LoVo (cell line): ENCODE measurements around the gene ADD3.
A peak's percentile ranks its signal among the peaks of the same experiment; 100 is the strongest.

Source experiments
- DNase-seq: peaks from one replicate; pipeline ENCODE4 v3.0.0-alpha.2; 2016; ENCODE audit warnings: low spot score

Gene ADD3

GRCh38 chr10:110007701-110008517, at the start of gene ADD3:
Gene ADD3, plus strand, starts transcription at chr10:110007984. Its CDS starts 92,670 bp downstream, at chr10:110100654.
- DNase-seq, result peak; percentile 92

- no peak for DNase-seq
These were observed 49.7 kb upstream of the ADD3 start for GRCh38 chr10:109958059-109958458.

- DNase-seq, result no peak
These were observed 48.3 kb upstream of the ADD3 start for GRCh38 chr10:109959259-109960145.

GRCh38 chr10:109960682-109961081, 47.1 kb upstream of the ADD3 start:
- no peak for DNase-seq

DNA sequence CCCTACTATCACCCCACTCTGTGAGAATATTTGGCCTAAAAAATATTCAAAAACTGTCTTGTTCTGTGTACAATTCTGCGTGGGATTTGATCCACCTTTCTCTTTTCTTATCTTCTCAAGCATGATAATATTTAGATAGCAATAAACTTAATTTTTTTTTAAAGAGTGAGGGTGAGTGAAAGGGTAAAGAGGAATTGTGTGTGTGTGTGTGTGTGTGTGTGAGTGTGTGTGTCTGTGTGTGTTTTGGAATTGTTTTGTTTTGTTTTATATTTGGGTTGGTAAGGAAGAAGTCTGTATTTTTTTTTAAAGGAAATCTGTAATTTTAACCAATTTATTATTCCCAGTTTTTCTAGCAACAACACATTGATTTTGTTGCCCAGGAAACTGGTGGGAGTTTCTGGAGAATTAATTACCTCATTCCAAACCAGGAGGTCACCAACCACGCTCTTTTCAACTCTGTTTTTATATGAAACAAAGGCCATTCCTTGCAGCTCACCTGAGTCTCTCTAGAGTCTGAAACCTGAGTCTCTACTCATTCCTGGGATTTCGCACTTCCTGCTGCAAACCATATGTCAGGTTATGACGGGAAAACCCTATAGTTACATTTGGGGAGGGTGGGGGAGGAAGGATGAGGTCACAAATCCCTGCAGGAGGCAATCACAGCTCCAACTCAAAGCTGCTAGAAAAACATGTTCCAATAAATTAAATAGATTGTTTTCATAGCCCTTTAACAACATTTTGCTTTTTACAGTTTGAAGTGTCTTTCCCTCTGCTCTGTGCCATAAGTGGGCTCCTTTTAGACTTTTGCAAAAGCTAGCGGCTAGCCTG, 46.4 kb upstream of the ADD3 start:
- no peak for DNase-seq

DNA sequence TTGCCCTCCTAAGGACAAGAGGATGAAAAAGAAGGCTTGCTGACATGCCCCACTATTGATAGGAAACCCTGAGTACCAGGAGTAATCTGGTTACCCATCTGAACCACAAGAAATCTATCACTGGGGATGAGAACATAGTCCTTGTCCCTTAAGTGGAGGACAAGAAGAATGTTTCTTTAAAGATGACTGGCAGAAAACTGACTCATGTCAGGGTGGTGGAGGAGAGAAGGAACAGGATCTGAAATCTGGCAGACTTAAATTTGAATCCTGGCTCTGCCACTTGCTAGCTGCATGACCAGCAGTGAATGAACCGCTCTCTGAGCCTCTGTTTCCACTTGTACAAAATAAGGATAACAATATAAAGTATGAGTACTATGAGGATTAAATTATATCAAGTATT, 45.5 kb upstream of the ADD3 start:
- no peak for DNase-seq

GRCh38 chr10:109963439-109963838, 44.3 kb upstream of the ADD3 start:
- DNase-seq, result no peak

DNA sequence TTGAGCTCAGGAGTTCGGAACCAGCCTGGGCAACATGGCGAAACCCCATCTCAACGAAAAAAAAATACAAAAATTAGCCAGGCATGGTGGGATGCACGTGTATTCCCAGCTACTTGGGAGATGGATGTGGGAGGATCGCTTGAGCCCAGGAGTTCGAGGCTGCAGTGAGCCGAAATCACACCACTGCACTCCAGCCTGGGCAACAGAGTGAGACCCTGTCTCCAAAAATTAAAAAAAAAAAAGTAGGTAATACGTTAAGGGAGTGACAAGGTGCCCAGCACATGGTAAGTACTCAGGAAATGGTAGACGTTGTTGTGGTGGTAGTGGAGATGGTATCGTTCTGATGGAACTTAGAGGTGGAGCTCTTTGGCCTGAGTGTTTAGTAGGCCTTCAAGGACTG, 43.5 kb upstream of the ADD3 start:
- DNase-seq, result no peak

DNA sequence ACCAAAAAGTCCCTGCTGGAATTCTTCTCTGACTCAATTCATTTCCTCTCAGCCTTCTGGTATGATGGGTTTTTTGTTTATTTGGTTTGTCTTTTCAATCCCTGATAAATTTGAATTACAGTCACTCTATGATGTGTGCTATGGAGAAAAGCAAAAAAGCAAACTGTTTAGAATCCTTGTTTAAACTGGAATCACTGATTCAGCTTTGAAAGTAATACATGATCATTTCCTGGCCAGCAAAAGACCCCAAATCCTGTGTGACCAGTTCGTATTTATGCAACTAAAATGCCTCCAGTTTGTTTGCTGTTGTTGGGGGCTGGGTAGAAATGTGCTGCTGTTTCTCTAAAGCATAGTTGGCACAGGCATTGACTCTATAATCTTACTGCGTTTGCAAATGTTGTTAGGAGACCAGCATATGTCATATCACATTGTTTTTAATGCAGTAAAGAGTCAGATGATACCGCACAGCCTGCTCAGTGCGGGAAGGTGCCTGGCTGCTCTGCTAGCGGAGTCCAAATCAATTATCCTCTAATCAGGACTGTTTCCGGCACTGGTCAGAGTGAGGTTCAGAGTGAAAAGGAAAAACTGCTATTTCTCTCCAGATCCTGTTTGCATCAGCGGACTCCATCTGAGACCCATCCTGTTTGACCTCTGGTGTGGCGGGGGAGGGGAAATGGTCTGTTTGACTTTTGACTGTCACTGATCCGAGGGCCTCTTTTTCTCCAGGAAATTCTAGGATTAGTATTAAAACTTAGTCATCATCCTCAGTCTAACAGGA, 40.6 kb upstream of the ADD3 start:
- DNase-seq, result no peak

GRCh38 chr10:109967739-109968088, 40.1 kb upstream of the ADD3 start:
- no peak for DNase-seq

DNA sequence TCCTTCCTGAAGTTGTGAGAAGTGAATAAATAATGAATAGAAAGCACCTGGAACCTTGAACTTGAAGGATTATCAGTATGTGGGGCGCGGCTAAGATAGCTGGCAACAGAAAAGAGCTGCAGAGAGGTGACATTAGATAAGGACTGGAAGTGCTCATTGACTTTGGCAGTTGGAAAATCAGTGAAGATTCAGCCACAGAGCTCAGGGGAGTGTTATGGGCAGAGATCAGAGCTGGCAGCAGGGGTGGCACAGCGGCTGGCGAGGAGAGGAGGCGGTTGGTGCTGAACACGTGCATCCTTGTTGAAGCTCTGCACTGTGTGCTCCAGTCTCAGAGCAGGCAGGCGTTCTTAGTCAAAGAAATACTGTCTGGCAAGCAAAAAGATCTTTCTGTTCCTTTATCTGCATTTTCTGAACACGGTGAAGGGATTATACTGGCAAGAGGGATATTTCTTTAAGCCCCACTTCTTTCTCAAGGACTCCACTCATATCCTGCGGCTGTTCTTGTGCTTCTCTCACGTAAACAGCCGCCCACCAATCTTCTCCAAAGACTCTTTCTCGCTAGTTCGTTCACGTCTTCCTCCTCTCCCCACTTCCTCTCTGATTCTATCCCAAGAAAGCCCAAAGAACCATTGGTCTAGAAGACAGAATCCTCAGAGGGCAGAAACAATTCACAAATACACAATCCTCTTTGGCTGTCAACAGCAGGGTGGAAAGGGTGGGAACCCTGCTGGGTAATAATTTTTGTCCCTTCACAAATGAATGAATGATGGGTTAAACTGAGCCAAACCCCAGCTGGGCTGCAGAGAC, 38.6 kb upstream of the ADD3 start:
- DNase-seq, result no peak

DNA sequence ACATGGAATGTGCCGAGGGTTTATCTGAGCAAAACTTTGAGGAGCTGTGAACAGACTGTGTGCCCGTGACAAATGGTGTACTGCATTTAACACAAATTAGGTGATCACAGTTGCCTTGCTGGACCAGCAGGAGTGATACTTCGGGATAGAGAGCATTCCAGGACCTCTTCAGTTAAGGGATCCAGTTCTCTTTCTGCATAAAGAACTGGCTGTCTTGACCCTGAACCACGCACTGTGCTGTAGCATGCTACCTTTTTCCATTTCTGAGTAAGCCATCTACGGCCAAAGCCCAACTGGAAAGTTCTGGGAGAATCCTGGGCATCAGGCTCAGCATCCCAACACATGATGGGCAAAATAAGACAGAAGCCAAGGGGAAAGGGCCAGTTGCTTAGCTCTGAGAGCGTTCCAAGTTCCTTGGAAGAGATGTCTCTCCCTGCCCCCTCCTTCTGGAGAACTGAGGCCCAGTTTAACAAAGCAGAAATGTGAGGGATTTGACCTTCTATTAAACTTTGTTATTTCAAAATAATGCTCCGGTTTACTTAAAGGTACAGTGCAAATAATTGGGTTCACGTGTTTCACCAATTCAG, 37.9 kb upstream of the ADD3 start:
- no peak for DNase-seq

DNA sequence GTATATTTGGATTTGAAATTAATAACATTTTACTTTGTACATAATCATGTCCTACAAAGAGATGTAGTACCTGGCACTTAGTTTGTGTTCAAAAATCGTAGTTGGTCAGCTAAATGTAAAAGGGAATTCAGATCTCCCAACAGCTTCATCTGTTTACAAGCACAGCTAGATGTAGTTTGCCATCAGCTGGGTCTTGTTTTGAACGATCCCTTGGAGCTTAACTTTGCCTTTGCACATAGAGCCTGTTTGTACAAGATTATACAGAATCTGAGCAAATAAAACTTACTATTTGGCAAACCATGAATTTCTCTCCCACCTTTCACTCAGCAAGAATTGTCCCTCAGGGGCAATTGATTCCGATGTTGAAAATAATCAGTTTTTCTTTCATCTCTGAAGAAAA, 36.1 kb upstream of the ADD3 start:
- no peak for DNase-seq

DNA sequence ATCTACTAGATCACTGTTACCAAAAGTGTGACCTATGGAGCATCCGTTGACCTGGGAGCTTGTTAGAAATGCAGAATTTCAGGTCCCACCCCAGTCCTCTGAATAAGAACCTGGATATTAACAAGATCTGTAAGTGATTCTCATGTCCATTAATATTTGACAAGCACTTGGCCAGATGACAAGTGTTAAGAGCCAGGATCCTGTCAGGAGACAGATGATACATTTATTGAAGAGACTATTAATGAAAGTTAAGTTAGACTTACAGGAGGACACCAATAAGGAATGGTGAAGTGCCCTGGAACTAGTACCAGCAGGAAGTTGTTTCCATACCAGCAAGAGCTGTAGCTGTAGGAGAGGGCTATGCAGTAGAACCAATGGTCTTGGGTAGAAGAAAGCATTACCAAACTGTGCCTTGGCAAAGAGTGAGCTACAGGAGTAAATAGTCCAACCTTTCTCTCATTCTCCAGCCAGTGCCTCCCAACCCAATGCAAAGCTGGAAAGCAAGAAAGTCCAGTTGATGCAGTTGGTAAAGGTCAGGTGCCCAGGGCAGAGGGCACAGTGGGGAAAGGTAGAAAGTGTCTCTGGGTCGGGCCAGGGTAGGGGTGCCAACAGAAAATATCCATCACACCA, 35.3 kb upstream of the ADD3 start:
- no peak for DNase-seq

GRCh38 chr10:109973326-109973829, 34.4 kb upstream of the ADD3 start:
- no peak for DNase-seq

- no peak for DNase-seq
These were observed 33.1 kb upstream of the ADD3 start for GRCh38 chr10:109974504-109975191.

GRCh38 chr10:109975244-109976190, 32.3 kb upstream of the ADD3 start:
- no peak for DNase-seq

DNA sequence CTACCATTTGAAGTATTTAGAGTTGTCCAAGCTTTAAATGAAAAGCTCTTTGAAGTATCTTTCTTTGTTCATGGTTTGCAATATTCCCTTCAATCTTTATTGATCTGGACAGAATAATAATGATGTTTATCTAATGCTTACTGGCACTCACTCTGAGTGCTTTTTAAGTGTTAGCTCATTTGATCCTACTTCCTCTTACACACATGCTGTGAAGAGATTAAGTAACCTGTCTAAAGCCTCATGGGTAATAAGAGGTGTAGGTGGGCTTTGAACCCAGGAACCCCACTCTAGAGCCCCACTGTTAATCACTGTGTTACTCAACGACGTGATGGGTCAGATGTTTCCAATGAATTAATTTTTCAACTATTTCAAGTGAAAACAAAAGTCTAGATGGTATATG, 31.1 kb upstream of the ADD3 start:
- no peak for DNase-seq
